HTR-8/SVneo (cell line): ENCODE measurements around the gene TEX30.
"Not testable (repeated sequence)": the region's sequence is repeated elsewhere in the genome, so short reads cannot be mapped to it uniquely, and the experiment has no call there.

Source experiments
- DNase-seq: peaks from one replicate; pipeline ENCODE4 v3.0.0; 2011; ENCODE audit warnings: low spot score, mixed read lengths; ENCODE audit not compliant: insufficient read length
- FAIRE-seq: peaks from 2 replicates; lab custom pipeline; 2011; peaks lifted over from hg19 to GRCh38; lab: Jason Lieb, UNC

The TEX30 gene

DNA sequence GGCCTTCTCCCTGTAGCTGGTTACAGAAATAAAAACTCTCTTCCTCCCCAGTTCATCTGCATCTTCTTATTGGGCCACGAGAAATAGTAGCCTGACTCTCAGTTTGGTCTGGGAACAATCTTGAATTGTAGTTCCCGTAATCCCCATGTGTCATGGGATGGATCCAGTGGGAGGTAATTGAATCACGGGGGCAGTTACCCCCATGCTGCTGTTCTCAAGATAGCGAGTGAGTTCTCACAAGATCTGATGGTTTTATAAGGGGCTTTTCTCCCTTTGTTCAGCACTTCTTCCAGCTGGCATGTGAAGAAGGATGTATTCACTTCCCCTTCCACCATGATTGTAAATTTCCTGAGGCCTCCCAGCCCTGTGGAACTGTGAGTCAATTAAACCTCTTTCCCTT lies 7.1 kb upstream of the TEX30 start:
- FAIRE-seq, DNase-seq: not testable (repeated sequence)

DNA sequence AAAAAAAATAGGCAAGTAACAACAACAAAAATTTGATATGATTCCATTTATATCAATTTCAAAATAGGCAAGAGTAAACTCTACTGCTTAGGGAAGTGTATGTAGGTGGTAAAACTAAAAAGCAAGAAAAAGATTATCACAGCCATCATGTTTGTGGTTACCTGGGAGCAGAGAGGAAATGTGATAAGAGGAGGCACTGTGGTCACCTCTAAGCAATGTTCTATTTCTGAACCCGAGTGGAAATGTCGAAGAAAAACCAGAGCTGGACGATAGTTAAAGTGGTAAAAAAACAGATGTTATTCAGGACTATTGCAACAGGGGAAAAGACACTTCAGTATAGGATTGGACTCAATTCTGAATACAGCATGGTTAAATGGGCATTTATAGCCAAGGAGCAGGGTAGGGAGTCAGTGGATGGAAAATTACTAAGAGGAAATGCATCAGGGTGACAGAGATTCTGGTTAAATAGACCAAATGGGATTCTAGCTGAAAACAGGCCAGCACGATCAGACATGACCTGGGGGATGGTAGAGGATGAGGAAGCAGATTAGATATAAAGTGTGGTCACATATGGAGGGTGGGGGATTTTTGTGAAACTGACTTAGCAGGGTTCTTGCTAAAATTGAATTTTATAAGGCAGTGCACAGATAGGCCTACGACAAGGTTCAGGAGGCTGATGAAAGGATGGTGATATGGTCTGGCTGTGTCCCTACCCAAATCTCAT lies 6.0 kb upstream of the TEX30 start:
- no peak for FAIRE-seq
- DNase-seq, result no peak

DNA sequence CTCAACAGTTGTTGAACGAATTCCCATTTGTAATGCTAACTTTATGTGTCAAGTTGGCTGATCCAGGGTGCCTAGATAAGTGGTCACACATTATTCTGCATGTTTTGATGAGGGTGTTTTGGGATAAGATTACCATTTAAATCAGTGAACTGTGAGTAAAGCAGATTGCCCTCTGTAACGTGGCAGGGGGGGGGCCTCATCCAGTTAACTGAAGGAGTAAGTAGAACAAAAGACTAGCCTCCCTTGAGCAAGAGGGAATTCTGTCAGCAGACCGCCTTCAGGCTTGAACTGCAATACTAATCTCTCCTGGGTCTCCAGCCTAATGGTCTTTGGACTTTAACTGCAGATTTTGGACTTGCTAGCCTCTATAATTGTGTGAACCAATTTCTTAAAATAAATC lies 4.2 kb upstream of the TEX30 start:
- no peak for FAIRE-seq

DNA sequence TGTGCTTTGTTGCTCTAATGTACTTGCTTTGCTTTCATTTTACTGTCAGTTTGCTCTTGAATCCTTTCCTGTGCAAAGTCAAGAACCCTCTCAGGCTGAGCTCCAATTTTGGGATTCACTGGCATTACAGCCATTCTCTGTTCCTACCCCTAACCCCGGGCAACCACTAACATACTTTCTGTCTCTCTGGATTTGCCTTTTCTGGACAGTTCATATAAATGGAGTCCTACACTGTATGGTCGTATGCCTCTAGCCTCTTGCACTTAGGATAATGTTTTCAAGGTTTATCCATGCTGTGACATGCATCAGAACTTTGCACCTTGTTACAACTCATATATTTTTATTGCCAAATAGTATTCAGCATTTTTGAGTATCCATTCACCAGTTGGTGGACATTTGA lies 2.7 kb upstream of the TEX30 start:
- DNase-seq (no peak), FAIRE-seq (no peak)

More for the DNA sequence above, 4.2 kb upstream of the TEX30 start:
- DNase-seq, result no peak

DNA sequence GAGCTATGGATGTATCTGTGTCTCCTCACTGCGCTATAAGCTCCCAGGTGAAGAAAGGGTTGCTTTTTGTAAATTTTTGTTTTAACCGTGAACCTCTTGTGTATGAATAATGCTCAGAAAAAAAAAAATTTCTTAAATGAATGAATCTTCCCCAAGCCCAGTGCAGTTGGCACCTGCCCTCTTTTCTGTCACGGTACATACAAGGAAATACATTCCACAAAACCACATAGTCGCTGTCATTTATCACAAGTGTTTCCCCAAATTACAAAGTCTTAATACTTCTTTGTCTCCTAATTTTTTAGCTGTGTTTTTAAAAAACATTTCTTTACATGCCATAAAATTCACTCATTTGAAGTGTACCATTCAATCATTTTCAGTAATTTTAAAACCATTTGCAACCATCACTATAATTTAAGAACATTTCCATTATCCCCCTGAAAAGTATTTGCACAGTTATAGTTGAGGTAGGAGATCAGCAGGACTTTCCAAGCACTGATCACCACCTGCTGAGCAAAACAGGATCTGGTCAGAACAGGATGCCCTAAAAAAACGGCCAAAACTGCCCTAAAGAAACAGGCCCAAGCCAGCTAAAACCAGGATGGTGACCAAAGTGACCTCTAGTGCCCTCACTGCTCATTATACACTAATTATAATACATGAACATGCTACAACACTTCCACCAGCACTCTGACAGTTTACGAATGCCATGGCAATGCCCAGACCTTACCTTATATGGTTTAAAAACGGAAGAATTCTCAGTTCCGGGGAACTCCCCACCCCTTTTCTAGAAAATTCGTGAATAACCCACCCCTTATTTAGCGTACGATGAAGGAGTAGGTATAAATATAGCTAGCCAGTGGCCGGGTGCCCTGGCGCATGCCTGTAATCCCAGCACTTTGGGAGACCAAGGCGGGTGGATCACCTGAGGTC lies 1.3 kb upstream of the TEX30 start:
- DNase-seq (no peak), FAIRE-seq (no peak)

DNA sequence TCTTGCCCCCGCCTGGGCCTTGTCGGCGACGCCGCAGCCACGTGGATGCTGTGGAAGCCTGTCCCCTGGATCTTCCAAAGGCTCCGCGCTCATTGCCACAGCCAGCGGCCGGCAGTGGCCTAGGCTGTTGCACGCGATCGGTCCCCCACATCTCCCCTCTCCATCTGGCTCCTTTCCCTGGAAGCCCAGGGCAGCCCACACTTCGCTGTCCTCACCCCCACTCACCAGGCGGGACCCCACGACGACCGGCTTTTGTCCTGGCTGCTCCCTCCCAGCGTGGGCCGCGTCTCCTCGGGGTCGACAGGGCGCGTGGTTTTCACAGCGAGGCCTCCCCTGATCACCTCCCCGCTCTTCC lies 605 bp upstream of the TEX30 start:
- DNase-seq, result no peak
- no peak for FAIRE-seq

DNA sequence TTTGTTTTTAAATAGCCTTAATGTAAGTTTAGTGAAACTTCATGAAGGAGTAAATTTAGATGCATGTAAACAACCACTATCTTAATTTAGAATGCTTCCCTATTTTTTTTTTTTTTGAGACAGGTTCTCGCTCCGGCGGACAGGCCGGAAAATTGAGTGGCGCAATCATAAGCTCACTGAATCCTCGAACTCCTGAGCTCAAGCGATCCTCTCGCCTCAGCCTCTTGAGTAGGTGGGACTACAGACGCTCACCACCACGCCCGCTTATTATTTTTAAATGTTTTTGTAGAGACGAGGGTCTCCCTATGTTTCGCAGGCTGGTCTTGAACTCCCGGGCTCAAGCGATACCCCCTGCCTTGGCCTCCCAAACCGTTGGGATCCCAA lies 1.6 kb downstream of the TEX30 start:
- FAIRE-seq (no peak), DNase-seq (no peak)

DNA sequence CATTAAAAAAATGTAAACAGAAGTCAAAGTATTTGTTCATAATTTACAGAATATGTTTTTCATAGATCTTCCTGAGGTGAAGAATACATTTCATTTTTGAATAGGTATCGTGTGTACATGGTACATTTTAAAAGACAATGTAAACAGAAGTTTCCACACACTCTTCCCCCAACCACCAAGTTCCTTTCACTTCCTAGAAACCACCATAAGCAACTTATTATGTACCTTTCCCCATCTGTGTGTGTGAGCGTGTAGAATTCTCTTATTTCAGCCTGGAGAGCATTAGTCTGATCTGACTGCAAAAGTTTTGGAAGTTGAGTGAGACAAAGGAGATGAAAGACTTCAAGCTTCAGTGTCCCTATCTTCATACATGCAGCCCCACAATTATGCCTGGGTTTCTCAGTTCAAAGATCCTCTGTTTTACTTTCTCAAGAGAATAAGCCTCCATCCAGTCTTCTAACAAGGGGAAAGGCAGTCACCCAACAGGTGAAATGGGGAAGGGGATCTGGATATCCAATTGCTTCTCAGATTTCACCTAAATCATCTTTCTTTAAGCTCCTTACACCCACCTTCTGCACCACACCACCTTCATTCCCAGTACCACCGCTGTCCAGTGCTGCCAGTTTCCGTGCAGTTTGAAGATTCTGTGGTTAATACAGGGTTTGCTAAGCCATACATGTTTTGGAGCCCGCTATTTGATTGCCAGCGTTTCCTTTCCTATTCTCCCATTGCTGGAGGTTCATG lies 2.1 kb downstream of the TEX30 start:
- no peak for DNase-seq
- FAIRE-seq, result no peak

DNA sequence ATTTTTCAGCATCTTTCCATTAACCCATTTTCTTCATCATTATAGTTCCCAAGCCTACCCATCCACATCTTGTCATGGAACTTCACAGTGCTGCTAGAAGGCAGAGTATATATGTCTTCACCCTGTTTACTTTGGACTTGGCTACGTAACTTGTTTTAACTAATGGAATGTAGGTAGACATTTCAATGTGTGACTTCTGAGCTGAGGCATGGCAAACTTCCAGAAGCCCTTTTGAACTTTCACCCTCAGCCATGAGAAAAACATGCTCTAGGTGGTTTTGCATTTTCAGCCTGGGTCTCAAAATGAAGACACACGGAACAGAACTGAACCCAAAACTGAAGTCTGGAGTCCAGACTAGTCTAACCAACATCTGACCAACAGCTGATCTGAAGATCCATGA lies 3.2 kb downstream of the TEX30 start:
- no peak for FAIRE-seq
- DNase-seq, result no peak

DNA sequence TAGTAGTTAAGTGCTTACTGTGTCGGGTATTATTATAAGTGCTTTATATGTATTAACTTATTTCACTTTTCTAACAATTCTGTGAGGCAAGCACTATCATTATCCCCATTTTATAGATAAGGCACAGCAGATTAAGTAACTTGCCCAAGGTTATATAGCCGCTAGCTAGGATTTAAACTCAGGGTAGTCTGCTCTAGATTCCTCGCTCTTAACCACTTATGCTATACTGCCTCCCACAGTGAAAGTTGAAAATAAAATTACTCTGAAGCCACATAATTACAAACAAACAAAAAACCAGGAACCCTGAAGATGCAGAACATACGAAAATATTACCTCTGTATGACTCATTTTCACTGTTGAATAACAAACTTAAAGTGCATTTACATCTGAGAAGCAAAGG lies 3.9 kb downstream of the TEX30 start:
- no peak for FAIRE-seq
- no peak for DNase-seq

DNA sequence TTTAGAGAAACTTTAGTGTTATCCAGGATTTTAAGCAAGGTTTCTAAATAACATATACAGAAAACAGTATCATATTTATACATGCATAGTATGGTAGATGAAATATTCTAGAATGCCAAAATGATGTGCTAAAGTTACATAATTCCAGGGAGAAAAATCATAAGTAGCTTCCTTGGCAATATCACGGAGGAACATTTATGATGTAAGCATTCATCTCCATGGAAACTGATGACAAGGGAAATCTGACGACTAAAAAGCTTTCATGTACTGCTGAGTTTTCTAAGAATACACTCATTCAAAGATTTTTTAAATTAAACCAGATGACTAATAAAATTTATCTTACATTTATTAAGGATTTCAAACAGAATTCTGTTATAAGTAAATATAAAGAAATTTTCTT lies 4.7 kb downstream of the TEX30 start:
- FAIRE-seq (no peak), DNase-seq (no peak)

DNA sequence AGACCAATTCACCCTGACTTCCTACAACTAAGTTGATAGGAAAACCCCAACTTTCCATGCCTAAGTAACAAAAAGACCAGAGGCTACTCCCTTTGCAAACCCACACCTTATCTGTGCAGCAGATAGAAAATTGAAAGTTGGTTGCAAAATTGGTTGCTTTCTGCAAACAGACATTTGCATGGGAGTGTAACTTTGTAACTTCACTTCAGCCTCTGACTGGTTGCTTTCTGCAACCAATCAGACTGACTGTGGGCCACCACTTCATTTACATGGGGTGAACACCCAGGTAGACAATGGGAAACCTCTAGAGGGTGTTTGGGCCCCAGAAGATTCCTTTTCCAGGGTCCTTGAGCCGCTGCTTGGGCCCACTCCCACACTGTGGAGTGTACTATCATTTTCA lies 9.8 kb downstream of the TEX30 start:
- FAIRE-seq (no peak), DNase-seq (no peak)

DNA sequence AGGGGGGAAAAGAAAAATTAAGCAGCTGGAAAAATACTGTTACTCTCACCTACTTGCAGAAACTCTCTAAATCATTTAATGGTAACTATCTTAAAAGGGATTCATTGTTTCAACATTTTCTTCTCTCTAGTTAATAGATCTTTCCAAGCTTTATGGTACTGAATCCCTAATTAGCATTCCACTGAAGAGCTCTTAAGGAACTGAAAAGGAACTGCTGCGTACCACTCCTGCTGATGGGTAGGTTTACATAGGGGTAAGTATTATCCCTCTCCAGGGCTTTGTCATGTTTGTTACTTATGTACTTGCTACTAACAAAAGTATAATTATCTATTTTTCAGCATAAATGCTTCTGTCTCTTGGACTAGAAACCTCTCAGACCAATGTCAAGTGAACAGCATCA lies 12.5 kb downstream of the TEX30 start:
- FAIRE-seq, result no peak
- DNase-seq, result no peak

DNA sequence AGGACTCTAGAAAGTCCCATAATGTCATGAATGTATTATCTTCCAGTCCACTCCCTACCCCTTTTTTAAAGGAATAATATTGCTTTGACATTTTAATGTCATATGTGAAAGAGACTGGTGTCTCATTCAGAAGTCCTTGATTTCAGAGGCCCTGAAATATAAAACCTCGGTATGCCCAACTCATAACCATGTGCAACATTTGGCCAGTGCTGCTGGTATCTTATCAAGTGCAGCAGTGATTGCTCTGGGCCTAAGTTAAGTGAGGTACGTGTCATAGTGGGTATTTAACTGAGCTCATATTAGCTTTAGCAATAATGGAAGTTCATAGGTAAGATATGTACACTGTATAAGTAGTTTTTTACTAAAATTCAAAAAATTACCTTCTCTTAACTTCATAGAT lies 14.7 kb downstream of the TEX30 start:
- FAIRE-seq (no peak), DNase-seq (no peak)

DNA sequence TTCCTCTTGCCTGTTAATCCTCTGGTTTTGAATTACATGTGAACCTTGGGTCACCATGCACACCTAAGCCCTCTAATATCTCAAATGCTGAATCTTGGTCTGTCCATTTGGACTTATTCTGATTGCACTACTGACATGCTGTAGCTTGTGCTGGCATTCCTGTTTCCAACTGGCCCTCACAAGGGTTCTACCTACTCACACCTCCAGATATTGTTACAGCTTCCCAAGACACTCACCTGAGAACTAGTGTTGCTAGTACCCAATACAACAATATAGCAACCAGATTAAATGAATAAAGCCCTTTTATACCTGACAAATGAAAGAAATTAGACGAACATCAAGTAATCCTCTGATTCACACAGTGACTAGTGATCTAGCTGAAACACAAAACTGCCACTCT lies 16.6 kb downstream of the TEX30 start:
- DNase-seq, result no peak
- no peak for FAIRE-seq

DNA sequence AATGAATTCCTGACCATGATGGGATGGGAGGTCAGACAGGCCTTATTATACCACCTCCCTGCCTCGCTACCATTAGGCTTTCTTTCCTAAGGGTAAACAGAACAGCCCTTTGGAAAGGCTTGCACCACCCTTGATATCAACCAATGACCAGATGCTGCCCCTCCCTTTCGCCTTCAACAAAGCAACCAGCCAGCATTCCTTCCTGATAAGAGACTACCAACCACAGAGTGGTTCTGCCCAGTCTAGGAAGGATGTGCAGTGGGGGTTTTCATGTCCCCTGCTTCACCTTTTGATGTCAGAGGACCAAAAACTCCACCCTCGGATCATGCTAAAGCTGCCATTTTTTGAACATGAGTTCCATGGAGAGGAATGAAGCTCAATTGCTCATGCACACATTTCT lies 21.7 kb downstream of the TEX30 start:
- no peak for FAIRE-seq
- no peak for DNase-seq

DNA sequence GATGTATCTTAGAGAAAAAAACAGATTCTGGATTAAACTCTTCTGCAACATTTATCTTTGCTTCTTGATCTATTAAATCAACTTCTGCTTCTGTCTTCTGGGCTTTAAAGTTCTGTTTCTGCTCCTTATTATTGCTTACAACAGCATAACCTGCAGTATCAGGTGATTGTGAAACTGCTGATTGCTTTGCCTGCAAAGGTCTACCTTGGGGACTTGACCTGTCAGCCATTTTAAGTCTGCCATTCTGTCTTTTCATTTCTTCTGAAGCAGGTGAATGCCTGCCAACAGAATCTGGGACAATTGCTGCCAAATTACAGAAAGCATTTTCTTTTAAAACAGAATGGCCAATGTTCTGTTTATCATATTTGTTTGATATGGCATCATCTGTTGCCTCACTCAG lies 31.1 kb downstream of the TEX30 start:
- FAIRE-seq (no peak), DNase-seq (no peak)

DNA sequence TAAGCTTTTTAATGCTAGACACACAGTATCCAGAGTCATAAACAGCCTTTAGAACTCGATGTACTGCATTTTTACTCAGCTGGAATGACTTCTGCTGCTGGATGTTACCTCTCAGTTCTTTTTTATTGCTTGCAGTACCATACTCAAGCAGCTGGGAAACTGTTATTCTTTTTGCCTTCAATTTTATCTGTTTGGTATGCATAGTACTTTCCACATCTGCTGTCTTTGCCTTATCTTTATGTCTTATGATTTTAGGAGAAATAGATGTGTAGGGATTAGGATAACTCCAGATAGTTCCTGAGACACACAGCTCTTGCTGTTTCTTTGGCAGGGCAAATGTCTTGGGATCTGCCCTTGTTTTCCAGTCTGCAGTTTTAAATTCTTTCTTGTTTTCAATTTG lies 31.5 kb downstream of the TEX30 start:
- FAIRE-seq (no peak), DNase-seq (no peak)

DNA sequence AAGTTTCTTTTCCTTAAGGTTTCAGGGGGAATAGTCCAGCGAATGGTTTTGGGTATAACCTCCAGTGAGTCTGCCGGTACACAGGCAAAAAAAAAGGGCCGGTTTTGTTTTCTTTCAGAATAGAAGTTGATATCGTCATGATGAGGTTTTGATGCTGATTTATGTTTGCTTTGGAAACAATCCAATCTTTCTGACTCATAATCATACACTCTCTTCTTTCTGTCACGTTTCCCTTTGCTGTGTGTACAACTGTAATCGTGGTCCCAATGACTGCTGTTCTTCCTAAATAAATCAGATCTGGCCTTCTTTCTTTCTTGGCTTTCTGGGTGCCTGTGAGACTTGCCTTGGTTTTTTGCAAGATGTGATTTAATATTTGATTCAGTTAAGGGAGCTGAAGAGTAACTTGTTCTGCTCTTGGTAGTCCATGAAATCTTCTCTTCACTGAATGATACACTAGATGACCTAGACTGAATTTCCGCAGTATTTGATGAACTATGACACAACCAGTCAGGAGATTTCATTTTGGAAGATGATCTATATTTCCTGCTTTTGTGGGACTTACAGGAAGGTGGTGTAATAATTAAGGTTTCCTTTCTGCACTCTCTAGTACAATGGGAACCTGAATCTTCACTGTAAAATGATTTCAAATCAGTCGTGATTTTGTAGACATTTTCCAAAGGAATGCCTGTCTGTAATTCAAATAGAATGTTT lies 43.9 kb downstream of the TEX30 start:
- no peak for DNase-seq
- FAIRE-seq, result no peak

DNA sequence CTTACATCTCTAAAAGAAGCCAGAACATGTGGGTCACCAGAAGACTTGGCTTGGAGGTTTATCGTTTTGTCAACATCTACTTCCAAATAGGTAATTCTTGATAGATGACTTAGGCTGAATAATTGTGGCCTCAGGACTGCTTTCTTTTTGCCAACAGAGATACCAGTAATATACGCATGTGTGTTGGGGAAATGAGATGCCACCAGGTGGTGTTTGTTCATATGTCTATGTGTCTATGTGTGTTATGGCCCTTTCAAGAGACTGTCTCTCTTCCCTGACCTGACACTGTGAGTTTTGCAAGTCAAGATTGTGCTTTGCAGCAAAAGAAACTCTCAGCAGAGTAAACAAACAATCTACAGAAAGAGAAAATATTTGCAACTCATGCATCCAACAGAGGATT lies 47.2 kb downstream of the TEX30 start:
- no peak for FAIRE-seq
- no peak for DNase-seq
